GM12801 (cell line): ENCODE results near the gene PCARE.

Experiments
- TF ChIP-seq, protein P1 (sequence below): IDR thresholded peaks from one replicate; pipeline ENCODE4 v1.5.1; 2011; ENCODE audit warnings: control low read depth; ENCODE audit not compliant: insufficient read length; ENCODE audit errors: extremely low read depth

PCARE gene

DNA sequence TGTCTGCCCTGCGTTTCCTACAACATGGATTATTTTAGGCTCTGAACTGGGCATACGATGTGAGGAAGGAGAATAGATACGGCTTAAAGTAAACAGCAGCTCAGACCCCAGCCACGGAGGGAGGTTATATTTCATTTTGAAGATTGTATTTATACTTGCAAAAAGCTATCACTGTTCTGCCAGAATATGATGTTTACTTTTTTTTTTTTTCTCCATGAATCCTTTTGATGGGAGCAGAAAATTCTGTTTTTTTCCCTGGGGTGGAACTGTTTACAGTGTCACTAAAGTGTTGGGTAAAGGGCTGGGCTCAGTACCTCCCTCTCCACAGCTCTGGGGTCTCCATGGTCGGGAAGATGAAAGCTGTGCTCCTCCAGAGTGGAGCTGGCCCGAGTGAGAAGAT is 13.1 kb downstream of the PCARE start:
- TF ChIP-seq, protein P1, sequence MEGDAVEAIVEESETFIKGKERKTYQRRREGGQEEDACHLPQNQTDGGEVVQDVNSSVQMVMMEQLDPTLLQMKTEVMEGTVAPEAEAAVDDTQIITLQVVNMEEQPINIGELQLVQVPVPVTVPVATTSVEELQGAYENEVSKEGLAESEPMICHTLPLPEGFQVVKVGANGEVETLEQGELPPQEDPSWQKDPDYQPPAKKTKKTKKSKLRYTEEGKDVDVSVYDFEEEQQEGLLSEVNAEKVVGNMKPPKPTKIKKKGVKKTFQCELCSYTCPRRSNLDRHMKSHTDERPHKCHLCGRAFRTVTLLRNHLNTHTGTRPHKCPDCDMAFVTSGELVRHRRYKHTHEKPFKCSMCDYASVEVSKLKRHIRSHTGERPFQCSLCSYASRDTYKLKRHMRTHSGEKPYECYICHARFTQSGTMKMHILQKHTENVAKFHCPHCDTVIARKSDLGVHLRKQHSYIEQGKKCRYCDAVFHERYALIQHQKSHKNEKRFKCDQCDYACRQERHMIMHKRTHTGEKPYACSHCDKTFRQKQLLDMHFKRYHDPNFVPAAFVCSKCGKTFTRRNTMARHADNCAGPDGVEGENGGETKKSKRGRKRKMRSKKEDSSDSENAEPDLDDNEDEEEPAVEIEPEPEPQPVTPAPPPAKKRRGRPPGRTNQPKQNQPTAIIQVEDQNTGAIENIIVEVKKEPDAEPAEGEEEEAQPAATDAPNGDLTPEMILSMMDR, result no peak

- TF ChIP-seq, protein P1, result no peak
Measured at GRCh38 chr2:29060441-29060840, 13.9 kb downstream of the PCARE start.

DNA sequence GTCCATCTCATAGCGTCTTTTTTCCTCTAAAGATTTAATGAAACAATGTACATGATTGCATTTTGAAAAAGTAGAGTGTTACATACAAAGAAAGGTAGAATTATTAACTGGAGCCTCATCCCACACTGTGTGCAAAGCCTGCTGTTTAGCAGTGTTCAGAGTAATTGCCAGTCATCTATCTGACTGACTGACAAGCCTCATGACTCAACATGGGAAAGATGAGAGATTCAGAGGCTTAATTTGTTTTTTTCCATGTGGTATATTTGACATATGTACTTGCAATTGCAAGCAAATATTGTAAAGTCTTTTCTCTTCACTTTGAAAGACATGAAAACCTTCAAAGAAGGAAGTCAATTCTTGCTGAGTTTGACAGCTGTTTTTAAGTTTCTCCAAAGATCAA is 14.7 kb downstream of the PCARE start:
- TF ChIP-seq, protein P1, result no peak

GRCh38 chr2:29057006-29057405 is 17.3 kb downstream of the PCARE start:
- TF ChIP-seq, protein P1, result no peak

- TF ChIP-seq, protein P1, result no peak
Measured at GRCh38 chr2:29056452-29056851, 17.9 kb downstream of the PCARE start.

DNA sequence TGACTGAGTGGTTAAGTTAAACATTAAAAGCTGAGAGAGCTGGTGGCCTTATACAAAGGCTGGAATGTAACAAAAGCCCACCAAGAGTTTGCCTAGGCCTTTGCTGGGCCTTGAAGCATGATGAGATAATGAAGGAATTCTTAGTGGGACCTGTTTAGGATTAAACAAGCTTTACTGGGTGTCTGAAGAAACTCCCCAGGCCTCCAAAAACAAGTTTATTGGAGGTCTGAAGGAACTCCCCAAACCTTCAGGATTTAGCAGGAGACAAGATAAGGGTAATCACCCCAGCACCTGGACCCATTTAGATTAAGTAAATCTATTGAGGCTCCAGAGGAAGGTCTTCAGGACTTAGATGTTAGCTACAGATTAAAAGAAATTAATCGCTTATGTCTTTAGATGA is 18.7 kb downstream of the PCARE start:
- TF ChIP-seq, protein P1, result no peak

DNA sequence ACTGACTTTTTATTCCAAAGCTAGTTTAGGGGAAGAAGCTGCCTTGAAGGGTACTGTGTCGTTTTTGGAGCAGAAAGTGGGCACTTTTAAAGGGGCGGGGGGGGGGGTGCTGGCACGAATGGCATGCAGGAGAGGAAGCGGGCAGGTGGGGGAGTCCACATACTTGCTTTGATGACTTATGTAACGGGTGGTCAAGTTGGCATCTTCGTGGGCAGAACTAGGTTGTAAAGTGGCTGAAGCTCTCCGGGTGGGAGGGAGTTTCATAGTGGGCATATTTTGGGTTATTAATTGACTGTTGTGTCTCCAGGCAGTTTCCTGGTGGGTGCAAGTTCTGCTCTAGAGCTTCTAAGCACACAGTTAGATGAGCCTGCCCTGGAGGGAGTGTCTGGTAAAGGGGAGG is 19.9 kb downstream of the PCARE start:
- TF ChIP-seq, protein P1, result no peak
